Neural cell (in vitro differentiated cells): Measurements from ENCODE around the gene CP. TPM values are rescaled to one million over a fixed set of nuclear protein-coding genes. Genes with fewer than 3 reads are reported as not detected.

Experiments used
- H2AFZ ChIP-seq: fragments of 200-600, 300-800 bp; sonication (generic), shearing (Covaris generic); 2 replicates; pipeline ENCODE4 v1.6.0; 2014; ENCODE audit warnings: low read depth, mild to moderate bottlenecking, antibody characterized with exemption, low read length, moderate library complexity
- H3F3A ChIP-seq: fragments of 200-600 bp; shearing (Covaris generic); 2 replicates; pipeline ENCODE4 v1.6.1; 2016; ENCODE audit warnings: mild to moderate bottlenecking, moderate library complexity, mixed read lengths, antibody characterized with exemption, low read length; ENCODE audit not compliant: insufficient read depth, poor library complexity, severe bottlenecking
- H3K27ac ChIP-seq: fragments of 200-600, 300-800 bp; sonication (generic), shearing (Covaris generic); 2 replicates; pipeline ENCODE4 v1.5.1; 2014; ENCODE audit warnings: mild to moderate bottlenecking, low read length, moderate library complexity
- H3K27me3 ChIP-seq: fragments of 300-800, 200-600 bp; sonication (generic), shearing (Covaris generic); 2 replicates; pipeline ENCODE4 v1.6.0; 2014; ENCODE audit warnings: mild to moderate bottlenecking, low read depth, low read length, moderate library complexity; ENCODE audit not compliant: insufficient read depth
- H3K36me3 ChIP-seq: fragments of 300-800, 200-600 bp; sonication (generic), shearing (Covaris generic); 2 replicates; pipeline ENCODE4 v1.5.1; 2014; ENCODE audit warnings: mild to moderate bottlenecking, antibody characterized with exemption, low read length, moderate library complexity; ENCODE audit not compliant: insufficient read depth
- H3K4me2 ChIP-seq: fragments of 300-800, 200-600 bp; sonication (generic), shearing (Covaris generic); 2 replicates; pipeline ENCODE4 v1.6.0; 2014; ENCODE audit warnings: mild to moderate bottlenecking, low read length
- H3K4me3 ChIP-seq: fragments of 300-800, 200-600 bp; sonication (generic), shearing (Covaris generic); 2 replicates; pipeline ENCODE4 v1.5.1; 2014; ENCODE audit warnings: mild to moderate bottlenecking, low read length, moderate library complexity
- H3K79me2 ChIP-seq: fragments of 200-600 bp; shearing (Covaris generic); replicated peaks from 2 replicates; pipeline ENCODE4 v1.6.0; 2014; ENCODE audit warnings: mild to moderate bottlenecking, low read length, moderate library complexity; ENCODE audit not compliant: insufficient read depth
- H3K9ac ChIP-seq: fragments of 300-800, 200-600 bp; sonication (generic), shearing (Covaris generic); 2 replicates; pipeline ENCODE4 v1.6.1; 2016; ENCODE audit warnings: mild to moderate bottlenecking, low read length, mixed read lengths
- H3K9me2 ChIP-seq: fragments of 200-600 bp; shearing (Covaris generic); 2 replicates; pipeline ENCODE4 v1.6.1; 2016; ENCODE audit warnings: mild to moderate bottlenecking, low read length, mixed read lengths; ENCODE audit not compliant: insufficient read depth
- H3K9me3 ChIP-seq: fragments of 200-600, 300-800 bp; sonication (generic), shearing (Covaris generic); 2 replicates; pipeline ENCODE4 v1.6.1; 2016; ENCODE audit warnings: mild to moderate bottlenecking, mixed run types, low read length, moderate library complexity, mixed read lengths
- H4K20me1 ChIP-seq: fragments of 200-600 bp; shearing (Covaris generic); 2 replicates; pipeline ENCODE4 v1.6.1; 2016; ENCODE audit warnings: mild to moderate bottlenecking, mixed run types; ENCODE audit not compliant: insufficient read depth
- EP300 ChIP-seq: fragments of 450-650 bp; conservative IDR thresholded peaks from 2 replicates; pipeline ENCODE4 v1.6.1; 2014; ENCODE audit warnings: antibody characterized with exemption, mild to moderate bottlenecking, moderate library complexity; ENCODE audit not compliant: poor library complexity, severe bottlenecking
- EZH2 ChIP-seq: fragments of 200-600, 300-800 bp; shearing (Covaris generic), sonication (generic); IDR thresholded peaks from 2 replicates; pipeline ENCODE4 v1.6.1; 2014; ENCODE audit warnings: antibody characterized with exemption, low read length, borderline replicate concordance, mild to moderate bottlenecking; ENCODE audit not compliant: insufficient read depth, poor library complexity, severe bottlenecking
- MXI1 ChIP-seq: fragments of 450-650 bp; conservative IDR thresholded peaks from 2 replicates; pipeline ENCODE4 v1.6.1; 2014; ENCODE audit warnings: antibody characterized with exemption, mild to moderate bottlenecking; ENCODE audit not compliant: poor library complexity, severe bottlenecking
- POLR2AphosphoS5 ChIP-seq: IDR thresholded peaks from 2 replicates; pipeline ENCODE4 v1.6.1; 2012
- RAD21 ChIP-seq: fragments of 450-650 bp; conservative IDR thresholded peaks from 2 replicates; pipeline ENCODE4 v1.6.1; 2014; ENCODE audit warnings: antibody characterized with exemption, mild to moderate bottlenecking, moderate library complexity
- REST ChIP-seq: IDR thresholded peaks from 2 replicates; pipeline ENCODE4 v1.6.1; 2012; ENCODE audit warnings: borderline replicate concordance
- SMC3 ChIP-seq: fragments of 450-650 bp; conservative IDR thresholded peaks from 2 replicates; pipeline ENCODE4 v1.6.1; 2014; ENCODE audit warnings: antibody characterized with exemption, mild to moderate bottlenecking, moderate library complexity; ENCODE audit not compliant: poor library complexity
- TAF1 ChIP-seq: IDR thresholded peaks from 2 replicates; pipeline ENCODE4 v1.6.1; 2012; ENCODE audit warnings: low read depth
- polyA plus RNA-seq: library from polyadenylated mRNA; depleted of rRNA; stranded (reverse); fragments of >200 nt; gene quantifications from 2 replicates; pipeline ENCODE4 v1.2.3, GENCODE V29; 2014
- TF ChIP-seq, protein P1 (sequence below): fragments of 450-650 bp; IDR thresholded peaks from 2 replicates; pipeline ENCODE4 v1.5.1; 2014; ENCODE audit warnings: antibody characterized with exemption, mild to moderate bottlenecking, moderate library complexity; ENCODE audit not compliant: poor library complexity, severe bottlenecking

Gene CP
- polyA plus RNA-seq, 1 donor from 2014 or later: not detected

DNA sequence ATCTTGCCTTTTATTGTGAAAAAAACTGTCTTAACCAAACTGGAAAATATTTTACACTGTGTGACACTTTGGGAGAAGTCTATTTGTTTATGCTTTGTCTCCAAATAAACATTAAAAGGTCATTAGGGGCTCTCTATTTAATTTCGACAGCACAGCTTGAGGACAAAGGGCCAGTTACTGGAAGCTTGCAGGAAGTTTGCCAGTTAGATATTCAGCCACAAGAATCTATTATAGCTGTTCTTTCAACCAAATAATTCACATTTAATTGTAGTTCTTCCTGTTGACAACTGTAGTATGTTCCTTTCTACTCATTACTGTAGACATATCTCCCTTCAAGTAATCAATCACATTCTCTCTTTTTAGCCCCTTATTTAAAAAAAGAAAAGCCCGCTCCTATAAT, 6.1 kb downstream of the CP start:
- H3K27ac ChIP-seq: no peak overlapping the region
- H2AFZ ChIP-seq: no peak overlapping the region
- no peaks in the 10 kb centered on the region for H4K20me1 ChIP-seq
- TF ChIP-seq, protein P1, sequence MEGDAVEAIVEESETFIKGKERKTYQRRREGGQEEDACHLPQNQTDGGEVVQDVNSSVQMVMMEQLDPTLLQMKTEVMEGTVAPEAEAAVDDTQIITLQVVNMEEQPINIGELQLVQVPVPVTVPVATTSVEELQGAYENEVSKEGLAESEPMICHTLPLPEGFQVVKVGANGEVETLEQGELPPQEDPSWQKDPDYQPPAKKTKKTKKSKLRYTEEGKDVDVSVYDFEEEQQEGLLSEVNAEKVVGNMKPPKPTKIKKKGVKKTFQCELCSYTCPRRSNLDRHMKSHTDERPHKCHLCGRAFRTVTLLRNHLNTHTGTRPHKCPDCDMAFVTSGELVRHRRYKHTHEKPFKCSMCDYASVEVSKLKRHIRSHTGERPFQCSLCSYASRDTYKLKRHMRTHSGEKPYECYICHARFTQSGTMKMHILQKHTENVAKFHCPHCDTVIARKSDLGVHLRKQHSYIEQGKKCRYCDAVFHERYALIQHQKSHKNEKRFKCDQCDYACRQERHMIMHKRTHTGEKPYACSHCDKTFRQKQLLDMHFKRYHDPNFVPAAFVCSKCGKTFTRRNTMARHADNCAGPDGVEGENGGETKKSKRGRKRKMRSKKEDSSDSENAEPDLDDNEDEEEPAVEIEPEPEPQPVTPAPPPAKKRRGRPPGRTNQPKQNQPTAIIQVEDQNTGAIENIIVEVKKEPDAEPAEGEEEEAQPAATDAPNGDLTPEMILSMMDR: no peak
- TF ChIP-seq EZH2 (no peak), POLR2AphosphoS5 (no peak), TAF1 (no peak), MXI1 (no peak), REST (no peak), EP300 (no peak), RAD21 (no peak), SMC3 (no peak)
- H3K4me3 ChIP-seq: no peak overlapping the region
- H3K36me3 ChIP-seq: no peaks in the 10 kb centered on the region
- no peaks in the 10 kb centered on the region for H3F3A ChIP-seq
- H3K4me2 ChIP-seq: no peak overlapping the region
- H3K79me2 ChIP-seq: no peaks in the 10 kb centered on the region
- no peaks in the 10 kb centered on the region for H3K9me2 ChIP-seq
- H3K9me3 ChIP-seq: no peaks in the 10 kb centered on the region
- H3K27me3 ChIP-seq: no peaks in the 10 kb centered on the region
- H3K9ac ChIP-seq: no peak overlapping the region

GRCh38 chr3:149214702-149215101, 6.9 kb downstream of the CP start:
- Histone ChIP-seq H3K4me3 (no peak overlapping the region), H4K20me1 (no peaks in the 10 kb centered on the region), H3F3A (no peaks in the 10 kb centered on the region), H3K36me3 (no peaks in the 10 kb centered on the region), H3K9me2 (no peaks in the 10 kb centered on the region), H3K9ac (no peak overlapping the region), H3K9me3 (no peaks in the 10 kb centered on the region), H3K27ac (no peak overlapping the region), H3K4me2 (no peak overlapping the region), H3K27me3 (no peaks in the 10 kb centered on the region), H3K79me2 (no peaks in the 10 kb centered on the region), H2AFZ (no peak overlapping the region)
- TF ChIP-seq EP300 (no peak), TAF1 (no peak)

- TF ChIP-seq POLR2AphosphoS5 (no peak), TAF1 (no peak), MXI1 (no peak), EP300 (no peak), RAD21 (no peak), EZH2 (no peak), SMC3 (no peak)
- TF ChIP-seq, protein P1: no peak
- no peak overlapping the region for H3K4me3 ChIP-seq
- no peak overlapping the region for H3K4me2 ChIP-seq
- no peaks in the 10 kb centered on the region for H3K27me3 ChIP-seq
- H3K27ac ChIP-seq: no peak overlapping the region
- no peaks in the 10 kb centered on the region for H3K9me3 ChIP-seq
- no peaks in the 10 kb centered on the region for H3K36me3 ChIP-seq
- no peaks in the 10 kb centered on the region for H3K79me2 ChIP-seq
- no peak overlapping the region for H2AFZ ChIP-seq
- H3K9me2 ChIP-seq: no peaks in the 10 kb centered on the region
- H4K20me1 ChIP-seq: no peaks in the 10 kb centered on the region
- no peaks in the 10 kb centered on the region for H3F3A ChIP-seq
- H3K9ac ChIP-seq: no peak overlapping the region
Measured at GRCh38 chr3:149212386-149212785, 9.2 kb downstream of the CP start.
